ENCODE data around the gene DLG2. TPM values are rescaled to one million over a fixed set of nuclear protein-coding genes. Genes with fewer than 3 reads are reported as not detected.
A peak's percentile ranks its signal among the peaks of the same experiment; 100 is the strongest.

DLG2 gene
- total and polyA plus RNA-seq, 11 donors, result 2.4 to 13.9 (median 7.1) TPM

GRCh38 chr11:85099522-85099921, 527.6 kb downstream of the DLG2 start:
- H3K27me3 ChIP-seq, result no peaks in the 10 kb centered on the region
- peaks cover 0 to 19% (median 8%) of the 10 kb centered on the region in 12 donors for H3K9me3 ChIP-seq
- DNase-seq (no peak), ATAC-seq (peak; percentile 42 to 88 (median 72))
- TF ChIP-seq POLR2A (IDR thresholded peaks at IDR 0.05), result no peak
- TF ChIP-seq CTCF (IDR thresholded peaks at IDR 0.05), result no peak
- H3K4me3 ChIP-seq, result no peak overlapping the region
- H3K36me3 ChIP-seq, result no peaks in the 10 kb centered on the region
- intact Hi-C loops (cut with DNase I), result no loop called here
- WGBS, 4 donors, result 32 to 56% (median 41%) methylated on average over 3 of the region's 3 CpGs
- H3K4me1 ChIP-seq, result peaks cover 0 to 5% (median 0%) of the 10 kb centered on the region in 12 donors
- no peak overlapping the region for H3K27ac ChIP-seq

DNA sequence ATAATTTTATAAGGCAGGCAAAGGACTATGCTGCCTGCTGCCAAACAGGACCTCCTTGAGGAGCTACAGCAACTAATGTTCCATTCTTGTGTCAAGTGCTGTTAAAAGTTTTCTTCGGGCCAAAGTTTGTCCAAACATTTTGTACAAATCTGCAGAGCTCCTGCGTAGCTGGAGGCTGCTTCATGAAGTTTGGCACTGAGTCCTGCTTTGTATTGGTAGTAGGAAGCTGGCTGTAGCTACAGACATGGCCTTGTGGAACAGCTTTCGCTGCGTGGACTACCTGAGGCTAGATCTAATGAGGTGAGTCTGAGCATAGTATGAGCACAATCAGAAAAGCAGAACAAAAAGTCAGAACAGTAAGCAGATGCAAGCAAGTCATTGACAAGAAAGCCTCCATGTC, 528.1 kb downstream of the DLG2 start:
- H3K27ac ChIP-seq, result no peak overlapping the region
- WGBS, 4 donors, result 37 to 56% (median 46%) methylated on average over 4 of the region's 4 CpGs
- ATAC-seq, result peak in 3 of 4 donors; percentile 47 to 73 (median 60)
- peaks cover 0 to 19% (median 8%) of the 10 kb centered on the region in 12 donors for H3K9me3 ChIP-seq
- no peaks in the 10 kb centered on the region for H3K27me3 ChIP-seq
- H3K4me1 ChIP-seq, result peaks cover 0 to 5% (median 0%) of the 10 kb centered on the region in 12 donors
- intact Hi-C loops (cut with DNase I), result no loop called here
- TF ChIP-seq CTCF (IDR thresholded peaks at IDR 0.05) (no peak), POLR2A (IDR thresholded peaks at IDR 0.05) (no peak)
- H3K36me3 ChIP-seq, result no peaks in the 10 kb centered on the region
- DNase-seq, result no peak
- H3K4me3 ChIP-seq, result no peak overlapping the region

DNA sequence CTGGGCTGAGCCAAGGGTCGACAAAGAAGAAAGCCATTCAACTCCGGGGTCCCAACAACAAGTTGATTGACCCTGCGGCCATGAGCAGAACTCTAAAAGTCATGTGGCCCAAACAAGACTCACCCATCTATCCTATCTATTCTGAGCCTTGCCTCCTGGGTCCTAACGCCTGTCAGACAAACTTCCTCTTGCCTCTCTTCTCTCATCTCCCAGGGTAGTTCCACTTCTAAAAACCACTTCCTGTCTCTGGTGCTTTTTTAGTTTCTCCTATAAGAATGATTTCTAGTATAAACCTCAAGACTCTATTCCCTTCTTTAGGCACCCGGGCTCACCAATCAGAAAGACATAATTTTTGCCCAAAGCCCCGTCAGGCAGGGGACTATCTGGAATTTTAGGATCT, 530.2 kb downstream of the DLG2 start:
- no peak overlapping the region for H3K27ac ChIP-seq
- TF ChIP-seq POLR2A (IDR thresholded peaks at IDR 0.05) (no peak), CTCF (IDR thresholded peaks at IDR 0.05) (no peak)
- intact Hi-C loops (cut with DNase I), result no loop called here

GRCh38 chr11:85095239-85095638, 531.9 kb downstream of the DLG2 start:
- intact Hi-C loops (cut with DNase I), result no loop called here
- TF ChIP-seq POLR2A (IDR thresholded peaks at IDR 0.05) (no peak), CTCF (IDR thresholded peaks at IDR 0.05) (no peak)
- Histone ChIP-seq H3K36me3 (no peaks in the 10 kb centered on the region), H3K4me3 (no peak overlapping the region), H3K4me1 (peaks cover 0 to 5% (median 0%) of the 10 kb centered on the region in 12 donors), H3K9me3 (no peaks in the 10 kb centered on the region), H3K27me3 (no peaks in the 10 kb centered on the region), H3K27ac (no peak overlapping the region)
- ATAC-seq, result no peak
- DNase-seq, result no peak

More for the DNA sequence above, 530.2 kb downstream of the DLG2 start:
- Histone ChIP-seq H3K4me3 (no peak overlapping the region), H3K36me3 (no peaks in the 10 kb centered on the region), H3K9me3 (peaks cover 0 to 1% (median 0%) of the 10 kb centered on the region in 12 donors), H3K27me3 (no peaks in the 10 kb centered on the region), H3K4me1 (peaks cover 0 to 5% (median 0%) of the 10 kb centered on the region in 12 donors)
- no peak for DNase-seq
- 83 to 92% (median 87%) methylated on average over 6 of the region's 6 CpGs for WGBS, 4 donors
- no peak for ATAC-seq
